Activated T-helper 2 cell treated with anti-CD3 and anti-CD28 coated beads, Interferon-gamma antibody, Interleukin-2, Interleukin-4, amounts not matched to agents 10 μg/mL and 5 μg/mL and 100 μg/mL, durations not matched to agents 14 hours and 24 hours and 36 hours (primary cell): ENCODE results near the gene SCCPDH. TPM values are rescaled to one million over a fixed set of nuclear protein-coding genes. Genes with fewer than 3 reads are reported as not detected.
"Not testable (repeated sequence)": the region's sequence is repeated elsewhere in the genome, so short reads cannot be mapped to it uniquely, and the experiment has no call there.

Source experiments
- DNase-seq: peaks from one replicate; pipeline ENCODE4 v3.0.0; 2021; ENCODE audit warnings: low spot score
- H3K27ac Mint-ChIP-seq: one replicate; pipeline ENCODE4 v1.8.0; 2021; ENCODE audit warnings: mixed read lengths
- H3K27me3 Mint-ChIP-seq: one replicate; pipeline ENCODE4 v1.8.0; 2021; ENCODE audit warnings: low read depth, mixed read lengths
- H3K36me3 Mint-ChIP-seq: one replicate; pipeline ENCODE4 v1.8.0; 2021; ENCODE audit warnings: low read depth, mixed read lengths
- H3K4me1 Mint-ChIP-seq: one replicate; pipeline ENCODE4 v1.8.0; 2021; ENCODE audit warnings: low read depth, mixed read lengths
- H3K4me3 Mint-ChIP-seq: one replicate; pipeline ENCODE4 v1.8.0; 2021; ENCODE audit warnings: low read depth, mild to moderate bottlenecking, moderate library complexity, mixed read lengths
- H3K9me3 Mint-ChIP-seq: one replicate; pipeline ENCODE4 v1.8.0; 2021; ENCODE audit warnings: mixed read lengths
- intact Hi-C: fragments of 100-400 bp; cut with micrococcal nuclease; formaldehyde crosslinking; loops from one replicate; pipeline ENCODE4 v1.15.1; 2023
- total RNA-seq: library from RNA; stranded (reverse); gene quantifications from 2 replicates; pipeline ENCODE4 v1.2.3, GENCODE V29; 2022

SCCPDH gene
- total RNA-seq, 1 donor from 2014 or later: 34.3 TPM

DNA sequence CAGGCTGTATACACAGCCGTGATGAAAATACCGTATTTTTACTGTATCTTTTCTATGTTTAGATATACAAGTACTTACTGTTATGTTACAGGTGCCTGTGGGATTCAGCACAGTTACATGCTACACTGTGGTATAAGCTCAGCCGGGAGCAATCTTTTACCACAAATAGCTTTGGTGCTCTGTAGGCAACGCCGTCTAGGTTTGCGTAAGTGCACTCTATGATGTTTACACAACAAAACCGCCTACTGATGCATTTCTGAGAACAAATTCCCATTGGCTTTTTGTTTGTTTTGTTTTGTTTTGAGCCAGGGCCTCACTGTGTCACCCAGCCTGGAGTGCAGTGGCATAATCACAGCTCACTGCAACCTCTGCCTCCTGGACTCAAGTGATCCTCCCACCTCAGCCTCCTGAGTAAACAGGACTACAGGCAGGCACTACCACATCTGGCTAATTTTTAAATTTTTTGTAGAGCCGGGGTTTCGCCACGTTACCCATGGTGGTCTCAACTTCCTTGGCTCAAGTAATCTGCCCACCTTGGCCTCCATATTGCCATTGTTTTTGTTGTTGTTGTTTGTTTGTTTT, 81.0 kb downstream of the SCCPDH start:
- DNase-seq: no peak

GRCh38 chr1:246809473-246809872, 85.3 kb downstream of the SCCPDH start:
- Mint-ChIP-seq H3K27ac (no peak overlapping the region), H3K4me1 (no peaks in the 10 kb centered on the region), H3K9me3 (no peaks in the 10 kb centered on the region), H3K27me3 (no peaks in the 10 kb centered on the region), H3K4me3 (no peak overlapping the region), H3K36me3 (no peaks in the 10 kb centered on the region)
- no peak for DNase-seq
- intact Hi-C loops: no loop called here

More for the DNA sequence above, 81.0 kb downstream of the SCCPDH start:
- H3K36me3 Mint-ChIP-seq: no peaks in the 10 kb centered on the region
- H3K27ac Mint-ChIP-seq: no peak overlapping the region
- no peaks in the 10 kb centered on the region for H3K27me3 Mint-ChIP-seq
- intact Hi-C loops: no loop called here
- no peaks in the 10 kb centered on the region for H3K9me3 Mint-ChIP-seq
- no peaks in the 10 kb centered on the region for H3K4me1 Mint-ChIP-seq
- no peak overlapping the region for H3K4me3 Mint-ChIP-seq

DNA sequence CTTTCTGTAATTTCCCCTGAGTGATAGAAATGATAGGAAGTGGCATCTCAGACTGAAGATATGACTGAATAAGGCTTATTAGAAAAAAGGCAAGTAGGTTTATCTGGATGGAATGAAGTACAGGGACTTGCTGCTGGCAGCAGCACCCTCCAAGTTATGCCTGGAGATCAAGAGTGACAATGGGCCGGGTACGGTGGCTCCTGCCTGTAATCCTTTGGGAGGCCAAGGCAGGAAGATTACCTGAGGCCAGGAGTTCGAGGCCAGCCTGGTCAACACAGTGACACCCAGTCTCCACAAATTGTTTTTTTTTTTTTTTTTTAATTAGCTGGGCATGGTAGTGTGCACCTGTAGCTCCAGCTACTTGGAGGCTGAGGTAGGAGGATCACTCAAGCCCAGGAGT, 87.8 kb downstream of the SCCPDH start:
- Mint-ChIP-seq H3K36me3 (no peaks in the 10 kb centered on the region), H3K9me3 (no peaks in the 10 kb centered on the region), H3K27me3 (peaks cover 4% of the 10 kb centered on the region), H3K4me3 (no peak overlapping the region), H3K4me1 (no peaks in the 10 kb centered on the region), H3K27ac (no peak overlapping the region)
- intact Hi-C loops: no loop called here
- DNase-seq: no peak

DNA sequence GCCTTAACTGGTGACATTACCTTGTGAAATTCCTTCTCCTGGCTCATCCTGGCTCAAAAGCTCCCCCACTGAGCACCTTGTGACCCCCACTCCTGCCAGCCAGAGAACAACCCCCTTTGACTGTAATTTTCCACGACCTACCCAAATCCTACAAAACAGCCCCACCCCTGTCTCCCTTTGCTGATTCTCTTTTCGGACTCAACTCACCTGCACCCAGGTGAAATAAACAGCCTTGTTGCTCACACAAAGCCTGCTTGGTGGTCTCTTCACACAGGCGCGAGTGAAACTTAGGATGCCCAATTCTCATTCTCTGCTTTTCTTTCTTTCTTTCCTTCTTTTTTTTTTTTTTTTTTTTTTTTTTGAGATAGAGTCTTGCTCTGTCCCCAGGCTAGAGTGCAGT, 89.1 kb downstream of the SCCPDH start:
- H3K9me3 Mint-ChIP-seq, H3K27ac Mint-ChIP-seq, H3K27me3 Mint-ChIP-seq, H3K4me1 Mint-ChIP-seq, H3K4me3 Mint-ChIP-seq, H3K36me3 Mint-ChIP-seq, intact Hi-C loops, DNase-seq: not testable (repeated sequence)

DNA sequence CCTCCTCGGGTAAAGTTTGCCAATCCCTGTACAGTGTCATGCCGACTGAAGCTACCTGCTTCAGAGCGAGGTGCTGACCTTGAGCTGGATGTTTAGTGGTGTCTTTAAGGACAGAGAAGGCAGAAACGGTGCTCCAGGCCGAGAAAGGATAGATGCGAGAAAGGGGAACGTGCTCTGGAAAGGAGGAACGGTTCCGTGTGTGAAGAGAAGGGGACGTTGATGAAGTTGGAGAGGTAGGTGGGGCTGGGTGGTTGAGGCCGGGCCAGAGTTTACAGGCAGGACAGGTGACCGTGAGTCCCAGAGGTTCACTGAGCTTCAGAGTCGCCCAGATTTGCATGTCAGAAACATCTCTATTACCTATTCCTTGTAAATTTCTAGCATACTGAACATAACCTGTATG, 90.7 kb downstream of the SCCPDH start:
- no peaks in the 10 kb centered on the region for H3K9me3 Mint-ChIP-seq
- no peak overlapping the region for H3K27ac Mint-ChIP-seq
- no peaks in the 10 kb centered on the region for H3K36me3 Mint-ChIP-seq
- intact Hi-C loops: no loop called here
- DNase-seq: no peak
- H3K4me1 Mint-ChIP-seq: no peaks in the 10 kb centered on the region
- peaks cover 6% of the 10 kb centered on the region for H3K27me3 Mint-ChIP-seq
- H3K4me3 Mint-ChIP-seq: no peak overlapping the region

DNA sequence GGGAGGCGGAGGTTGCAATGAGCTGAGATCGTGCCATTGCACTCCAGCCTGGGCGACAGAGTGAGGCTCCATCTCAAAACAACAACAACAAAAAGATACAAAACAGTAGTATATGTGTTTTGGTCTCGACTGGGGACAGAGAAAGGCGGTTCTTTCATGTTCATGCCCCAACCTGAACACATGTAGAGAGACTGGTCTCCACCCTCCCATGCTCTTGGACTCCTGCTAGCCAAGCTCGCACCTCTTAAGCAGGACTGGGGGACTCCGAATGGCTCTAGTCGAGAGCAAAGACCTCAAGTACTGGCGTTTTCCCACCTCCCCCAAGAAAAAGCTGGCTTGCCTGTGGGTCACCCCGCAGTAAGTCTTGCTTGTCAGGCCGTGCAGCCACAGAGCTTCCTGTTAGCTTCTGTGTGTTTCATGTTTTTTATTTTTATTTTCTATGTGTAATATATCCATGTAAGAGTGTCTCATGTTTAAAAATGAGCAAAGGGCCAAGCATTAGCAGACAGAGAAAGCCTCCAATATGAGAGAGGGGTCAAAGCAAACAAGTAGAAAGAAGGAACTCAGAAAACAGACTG, 91.6 kb downstream of the SCCPDH start:
- intact Hi-C loops: no loop called here
- H3K4me1 Mint-ChIP-seq: peaks cover 2% of the 10 kb centered on the region
- no peak for DNase-seq

More for the DNA sequence above, 91.6 kb downstream of the SCCPDH start:
- H3K36me3 Mint-ChIP-seq: no peaks in the 10 kb centered on the region
- no peak overlapping the region for H3K27ac Mint-ChIP-seq
- peaks cover 8% of the 10 kb centered on the region for H3K27me3 Mint-ChIP-seq
- H3K4me3 Mint-ChIP-seq: no peak overlapping the region
- no peaks in the 10 kb centered on the region for H3K9me3 Mint-ChIP-seq

Other genes with a start within 250 kb of the SCCPDH start
- 24.1 and 26.2 TPM in 2 replicates for gene SMYD3, start 217.1 kb upstream of the SCCPDH start, total RNA-seq
- gene TFB2M, start 158.1 kb upstream of the SCCPDH start, total RNA-seq: 21.0 and 21.7 TPM in 2 replicates
- 18.8 and 21.6 TPM in 2 replicates for gene CNST, start 158.0 kb upstream of the SCCPDH start, total RNA-seq
- gene AHCTF1, start 207.5 kb downstream of the SCCPDH start, total RNA-seq: 47.2 and 47.7 TPM in 2 replicates